Upper lobe of right lung (tissue), 1 donor: ENCODE data around the gene RAI14. TPM values are rescaled to one million over a fixed set of nuclear protein-coding genes. Genes with fewer than 3 reads are reported as not detected.

Source experiments
- ATAC-seq: fragments of 200-7000 bp; cut with Tn5 transposase; one replicate; pipeline ENCODE4 v1.9.1; 2020; ENCODE audit warnings: mild to moderate bottlenecking, moderate library complexity
- DNase-seq: peaks from one replicate; pipeline ENCODE4 v3.0.0-alpha.2; 2020
- H3K27ac ChIP-seq: fragments of 200-600 bp; one replicate; pipeline ENCODE4 v1.8.0; 2022
- H3K27me3 ChIP-seq: fragments of 200-600 bp; one replicate; pipeline ENCODE4 v1.8.0; 2022; ENCODE audit warnings: mild to moderate bottlenecking
- H3K36me3 ChIP-seq: fragments of 200-600 bp; one replicate; pipeline ENCODE4 v1.8.0; 2022
- H3K4me1 ChIP-seq: fragments of 200-600 bp; one replicate; pipeline ENCODE4 v1.8.0; 2022
- H3K4me3 ChIP-seq: fragments of 200-600 bp; one replicate; pipeline ENCODE4 v1.8.0; 2022; ENCODE audit warnings: mild to moderate bottlenecking
- H3K9me3 ChIP-seq: fragments of 200-600 bp; one replicate; pipeline ENCODE4 v1.8.0; 2022
- CTCF ChIP-seq: fragments of 200-600 bp; IDR thresholded peaks from one replicate; pipeline ENCODE4 v1.8.0; 2022; ENCODE audit warnings: antibody characterized with exemption
- intact Hi-C: fragments of 100-400 bp; cut with DNase I; formaldehyde crosslinking; loops from one replicate; pipeline ENCODE4 v1.11.0; 2022
- total RNA-seq: library from RNA; stranded (reverse); fragmentation: NEBNext Ultra II Directional; extraction: Animal tissue kit (Norgen Biotek cat#: 25700); gene quantifications from one replicate; pipeline ENCODE4 v1.2.1, GENCODE V29; 2021
- donor health status: DM: no; HTN: yes; CAD: no; lungs with severe emphysema.

The RAI14 gene
- total RNA-seq, 1 donor from 2014 or later, result 79.6 TPM

GRCh38 chr5:34656700-34657273 is 659 bp downstream of the RAI14 start:
- H3K9me3 ChIP-seq, result no peaks in the 10 kb centered on the region
- no peaks in the 10 kb centered on the region for H3K36me3 ChIP-seq
- peaks cover 11% of the 10 kb centered on the region for H3K4me1 ChIP-seq
- intact Hi-C loops, result no loop called here
- H3K27ac ChIP-seq, result peak overlapping the region; percentile 93
- peak overlapping the region; percentile 81 for H3K4me3 ChIP-seq
- peak; percentile 70 for DNase-seq
- ATAC-seq, result peak; percentile 24
- H3K27me3 ChIP-seq, result no peaks in the 10 kb centered on the region
- no peak for TF ChIP-seq CTCF

DNA sequence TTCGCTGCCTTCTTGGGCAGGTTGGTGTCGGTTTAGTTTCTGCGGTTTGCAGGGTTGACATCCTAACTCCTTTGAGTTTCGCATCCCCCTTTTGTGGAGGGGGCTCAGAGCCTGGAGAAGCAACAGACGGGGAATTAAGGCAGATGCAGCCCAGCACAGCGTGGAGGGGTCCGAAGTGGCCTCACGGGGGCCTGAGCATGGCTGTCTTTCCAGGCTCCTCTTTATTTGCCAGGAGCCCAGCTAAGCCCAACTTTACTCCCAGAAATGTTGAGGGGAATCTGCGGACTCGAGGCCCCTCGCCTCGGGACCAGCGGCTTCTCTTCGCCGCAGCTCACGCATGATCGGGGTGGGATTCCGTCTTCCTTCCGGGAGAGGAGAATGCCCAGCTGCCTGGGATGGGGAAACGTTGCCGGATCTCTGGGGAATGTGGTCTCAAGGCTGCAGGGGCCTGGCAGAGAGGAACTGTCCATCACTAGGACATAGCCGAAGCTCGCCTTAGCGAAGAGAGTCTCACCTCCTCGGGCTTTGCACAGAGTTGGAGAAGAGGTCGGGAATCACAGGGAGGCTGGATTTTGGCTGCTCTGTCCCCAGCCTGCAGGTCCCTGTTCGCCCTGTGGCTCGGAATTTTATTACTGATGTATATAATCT is 1.3 kb downstream of the RAI14 start:
- no peaks in the 10 kb centered on the region for H3K27me3 ChIP-seq
- no peaks in the 10 kb centered on the region for H3K36me3 ChIP-seq
- H3K4me3 ChIP-seq, result peak overlapping the region; percentile 81
- peak; percentile 1 for ATAC-seq
- no peak for TF ChIP-seq CTCF
- H3K4me1 ChIP-seq, result peaks cover 11% of the 10 kb centered on the region
- intact Hi-C loops, result no loop called here
- H3K9me3 ChIP-seq, result no peaks in the 10 kb centered on the region
- H3K27ac ChIP-seq, result peak overlapping the region; percentile 93
- DNase-seq, result no peak

DNA sequence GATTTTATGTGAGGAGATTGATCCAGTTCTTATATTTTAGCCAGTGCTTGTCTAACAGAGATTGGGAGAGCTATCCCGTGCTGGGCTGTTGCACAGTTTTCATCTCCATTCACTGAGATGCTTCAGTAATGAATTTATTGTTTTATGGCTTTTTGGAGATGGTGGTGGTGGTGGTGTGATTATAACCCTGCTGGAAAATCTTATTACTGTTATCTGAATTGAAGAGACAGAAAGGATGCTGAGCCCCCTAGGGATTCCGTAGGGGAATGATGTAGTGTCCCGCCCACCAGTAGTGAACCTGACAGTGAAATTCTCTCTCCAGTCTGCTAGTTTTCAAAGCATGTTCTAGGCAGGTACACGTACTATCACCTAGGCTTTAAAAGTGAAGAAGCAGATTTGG is 1.9 kb downstream of the RAI14 start:
- DNase-seq, result no peak
- Histone ChIP-seq H3K36me3 (no peaks in the 10 kb centered on the region), H3K9me3 (no peaks in the 10 kb centered on the region), H3K27me3 (no peaks in the 10 kb centered on the region), H3K4me1 (peaks cover 11% of the 10 kb centered on the region), H3K27ac (peak overlapping the region; percentile 93), H3K4me3 (peak overlapping the region; percentile 81)
- TF ChIP-seq CTCF, result no peak
- ATAC-seq, result no peak
- intact Hi-C loops, result no loop called here

- no peak for TF ChIP-seq CTCF
- DNase-seq (no peak), ATAC-seq (no peak)
- Histone ChIP-seq H3K27ac (no peak overlapping the region), H3K36me3 (no peaks in the 10 kb centered on the region), H3K4me1 (peaks cover 11% of the 10 kb centered on the region), H3K4me3 (no peak overlapping the region), H3K9me3 (no peaks in the 10 kb centered on the region), H3K27me3 (no peaks in the 10 kb centered on the region)
- intact Hi-C loops, result no loop called here
These were observed 3.0 kb downstream of the RAI14 start for GRCh38 chr5:34659168-34659567.

- ATAC-seq (no peak), DNase-seq (no peak)
- peaks cover 11% of the 10 kb centered on the region for H3K4me1 ChIP-seq
- H3K36me3 ChIP-seq, result no peaks in the 10 kb centered on the region
- TF ChIP-seq CTCF, result no peak
- intact Hi-C loops, result no loop called here
- no peaks in the 10 kb centered on the region for H3K27me3 ChIP-seq
- no peak overlapping the region for H3K27ac ChIP-seq
- H3K9me3 ChIP-seq, result no peaks in the 10 kb centered on the region
- H3K4me3 ChIP-seq, result no peak overlapping the region
These were observed 4.3 kb downstream of the RAI14 start for GRCh38 chr5:34660444-34660843.
